MM.1S (cell line): ENCODE data around the gene CHN1.

Experiments
- DNase-seq: peaks from one replicate; pipeline ENCODE4 v3.0.0-alpha.2; 2015
- H2AFZ ChIP-seq: fragments of 300-600 bp; sonication (generic); 2 replicates; pipeline ENCODE4 v1.6.0; 2016; ENCODE audit warnings: antibody characterized with exemption, low read length
- H3F3A ChIP-seq: fragments of 300-600 bp; sonication (generic); 2 replicates; pipeline ENCODE4 v1.6.1; 2016; ENCODE audit warnings: mild to moderate bottlenecking, antibody characterized with exemption, low read length, moderate library complexity, mixed read lengths; ENCODE audit not compliant: insufficient read depth
- H3K27ac ChIP-seq: fragments of 300-600 bp; sonication (generic); 2 replicates; pipeline ENCODE4 v1.5.1; 2016; ENCODE audit warnings: mild to moderate bottlenecking, low read length
- H3K27me3 ChIP-seq: fragments of 300-600 bp; sonication (generic); replicated peaks from 2 replicates; pipeline ENCODE4 v1.6.0; 2016; ENCODE audit warnings: low read length; ENCODE audit not compliant: insufficient read depth
- H3K36me3 ChIP-seq: fragments of 300-600 bp; sonication (generic); replicated peaks from 2 replicates; pipeline ENCODE4 v1.6.1; 2016; ENCODE audit warnings: mild to moderate bottlenecking, low read length, mixed read lengths; ENCODE audit not compliant: insufficient read depth
- H3K4me1 ChIP-seq: fragments of 300-600 bp; sonication (generic); 2 replicates; pipeline ENCODE4 v1.6.1; 2016; ENCODE audit warnings: low read length, mixed read lengths
- H3K4me2 ChIP-seq: fragments of 300-600 bp; sonication (generic); 2 replicates; pipeline ENCODE4 v1.6.0; 2016; ENCODE audit warnings: low read depth, low read length
- H3K4me3 ChIP-seq: fragments of 300-600 bp; sonication (generic); 2 replicates; pipeline ENCODE4 v1.5.1; 2016; ENCODE audit warnings: low read length, mixed read lengths
- H3K79me2 ChIP-seq: fragments of 300-600 bp; sonication (generic); 2 replicates; pipeline ENCODE4 v1.6.1; 2016; ENCODE audit warnings: mixed run types, low read length, mixed read lengths
- H3K9ac ChIP-seq: fragments of 300-600 bp; sonication (generic); 2 replicates; pipeline ENCODE4 v1.6.1; 2016; ENCODE audit warnings: low read length, mixed read lengths
- H3K9me2 ChIP-seq: fragments of 300-600 bp; sonication (generic); replicated peaks from 2 replicates; pipeline ENCODE4 v1.6.1; 2016; ENCODE audit warnings: mild to moderate bottlenecking, low read length, mixed read lengths; ENCODE audit not compliant: insufficient read depth
- H3K9me3 ChIP-seq: fragments of 300-600 bp; sonication (generic); replicated peaks from 2 replicates; pipeline ENCODE4 v1.6.1; 2016; ENCODE audit warnings: mild to moderate bottlenecking, low read length, mixed read lengths; ENCODE audit not compliant: insufficient read depth
- H4K20me1 ChIP-seq: fragments of 300-600 bp; sonication (generic); 2 replicates; pipeline ENCODE4 v1.6.1; 2016; ENCODE audit warnings: mild to moderate bottlenecking, low read length, moderate library complexity, mixed read lengths; ENCODE audit not compliant: insufficient read depth
- EZH2 ChIP-seq: fragments of 300-600 bp; sonication (generic); optimal IDR thresholded peaks from 2 replicates; pipeline ENCODE3; 2017; ENCODE audit warnings: low read depth, mild to moderate bottlenecking, antibody characterized with exemption, low read length, mixed read lengths
- EZH2phosphoT487 ChIP-seq: fragments of 300-600 bp; sonication (generic); IDR thresholded peaks from 2 replicates; pipeline ENCODE4 v1.6.1; 2018; ENCODE audit warnings: antibody characterized with exemption, low read length
- TF ChIP-seq, protein P1 (sequence below): fragments of 300-600 bp; sonication (generic); IDR thresholded peaks from 2 replicates; pipeline ENCODE4 v1.5.1; 2016; ENCODE audit warnings: antibody characterized with exemption, low read length, mixed read lengths

Gene CHN1

DNA sequence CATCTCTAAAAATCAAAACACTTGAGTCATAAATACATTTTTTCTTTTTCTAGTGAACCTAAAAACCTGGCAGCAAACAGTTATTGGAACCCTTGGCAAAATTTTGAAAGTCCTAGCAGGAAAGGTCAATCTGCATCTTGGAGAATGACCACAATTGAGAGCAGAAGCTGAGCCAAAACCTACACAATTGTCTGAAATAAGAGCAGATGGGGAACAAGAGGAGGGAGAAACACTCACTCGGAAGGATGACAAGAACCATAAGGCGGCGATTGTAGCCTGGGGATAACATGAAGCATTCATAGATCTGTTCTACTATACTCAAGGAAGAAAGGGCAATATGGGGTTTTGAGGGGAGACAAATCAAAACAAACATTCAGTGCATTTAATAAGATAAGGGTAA lies 117.0 kb downstream of the CHN1 start:
- TF ChIP-seq, protein P1, sequence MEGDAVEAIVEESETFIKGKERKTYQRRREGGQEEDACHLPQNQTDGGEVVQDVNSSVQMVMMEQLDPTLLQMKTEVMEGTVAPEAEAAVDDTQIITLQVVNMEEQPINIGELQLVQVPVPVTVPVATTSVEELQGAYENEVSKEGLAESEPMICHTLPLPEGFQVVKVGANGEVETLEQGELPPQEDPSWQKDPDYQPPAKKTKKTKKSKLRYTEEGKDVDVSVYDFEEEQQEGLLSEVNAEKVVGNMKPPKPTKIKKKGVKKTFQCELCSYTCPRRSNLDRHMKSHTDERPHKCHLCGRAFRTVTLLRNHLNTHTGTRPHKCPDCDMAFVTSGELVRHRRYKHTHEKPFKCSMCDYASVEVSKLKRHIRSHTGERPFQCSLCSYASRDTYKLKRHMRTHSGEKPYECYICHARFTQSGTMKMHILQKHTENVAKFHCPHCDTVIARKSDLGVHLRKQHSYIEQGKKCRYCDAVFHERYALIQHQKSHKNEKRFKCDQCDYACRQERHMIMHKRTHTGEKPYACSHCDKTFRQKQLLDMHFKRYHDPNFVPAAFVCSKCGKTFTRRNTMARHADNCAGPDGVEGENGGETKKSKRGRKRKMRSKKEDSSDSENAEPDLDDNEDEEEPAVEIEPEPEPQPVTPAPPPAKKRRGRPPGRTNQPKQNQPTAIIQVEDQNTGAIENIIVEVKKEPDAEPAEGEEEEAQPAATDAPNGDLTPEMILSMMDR: no peak
- TF ChIP-seq EZH2 (no peak), EZH2phosphoT487 (no peak)
- no peaks in the 10 kb centered on the region for H3K9me3 ChIP-seq
- no peak overlapping the region for H3K4me3 ChIP-seq
- no peak overlapping the region for H3K27ac ChIP-seq
- H3K4me1 ChIP-seq: no peaks in the 10 kb centered on the region
- H3K36me3 ChIP-seq: no peaks in the 10 kb centered on the region
- H3F3A ChIP-seq: no peaks in the 10 kb centered on the region
- H3K4me2 ChIP-seq: no peak overlapping the region
- H3K9me2 ChIP-seq: no peaks in the 10 kb centered on the region
- H4K20me1 ChIP-seq: no peaks in the 10 kb centered on the region
- no peak overlapping the region for H3K9ac ChIP-seq
- no peak for DNase-seq
- H3K27me3 ChIP-seq: no peaks in the 10 kb centered on the region
- H3K79me2 ChIP-seq: no peaks in the 10 kb centered on the region
- no peak overlapping the region for H2AFZ ChIP-seq

DNA sequence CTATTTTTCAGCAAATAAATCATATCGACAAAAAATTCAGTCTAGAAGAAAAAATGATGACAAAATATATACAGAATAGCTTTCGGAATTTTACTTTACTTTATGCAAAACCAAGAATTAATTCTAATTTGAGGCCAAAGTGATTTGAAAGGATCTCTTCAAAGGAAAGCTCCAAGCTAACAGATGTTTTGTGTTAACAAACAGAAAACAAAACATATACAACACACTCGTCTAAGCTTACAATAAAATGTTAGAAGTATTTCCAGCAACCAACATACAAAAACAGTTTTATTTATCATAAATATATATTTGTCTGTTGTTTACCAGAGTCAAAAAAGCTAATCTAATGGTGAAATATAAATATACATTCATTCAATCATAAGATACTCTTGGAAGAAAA lies 122.8 kb downstream of the CHN1 start:
- TF ChIP-seq EZH2phosphoT487: no peak
- no peak for TF ChIP-seq EZH2
- TF ChIP-seq, protein P1: no peak
- Histone ChIP-seq H3F3A (no peaks in the 10 kb centered on the region), H2AFZ (no peak overlapping the region), H3K79me2 (no peaks in the 10 kb centered on the region), H4K20me1 (no peaks in the 10 kb centered on the region), H3K4me3 (no peak overlapping the region), H3K9me3 (no peaks in the 10 kb centered on the region), H3K4me2 (no peak overlapping the region), H3K27ac (no peak overlapping the region), H3K4me1 (0 out of 2 replicates have a peak, but pooled peaks cover 2% of the 10 kb centered on the region), H3K27me3 (no peaks in the 10 kb centered on the region), H3K36me3 (no peaks in the 10 kb centered on the region), H3K9ac (no peak overlapping the region), H3K9me2 (no peaks in the 10 kb centered on the region)
- no peak for DNase-seq

DNA sequence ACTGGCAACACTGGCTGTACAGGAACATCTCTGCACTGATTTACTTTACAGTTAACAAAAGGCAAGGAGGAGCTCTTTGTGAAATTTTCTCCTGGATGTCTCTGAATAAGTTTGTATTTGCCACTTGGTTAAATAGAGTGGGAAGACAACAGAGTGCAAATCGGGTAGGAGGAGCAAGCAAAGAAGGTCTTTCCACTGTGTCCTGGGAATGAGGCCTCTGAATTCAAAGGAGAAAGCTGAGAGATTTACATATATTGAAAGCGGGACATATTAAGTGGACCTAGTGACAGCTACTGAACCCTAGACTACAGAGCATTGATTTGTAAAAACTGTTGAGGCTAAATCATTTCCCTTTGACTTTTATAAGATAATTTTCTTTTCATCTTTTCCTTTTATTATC lies 123.5 kb downstream of the CHN1 start:
- no peaks in the 10 kb centered on the region for H3K9me2 ChIP-seq
- no peak overlapping the region for H3K27ac ChIP-seq
- H3K9ac ChIP-seq: no peak overlapping the region
- no peaks in the 10 kb centered on the region for H3K9me3 ChIP-seq
- no peak for DNase-seq
- H2AFZ ChIP-seq: no peak overlapping the region
- H3F3A ChIP-seq: no peaks in the 10 kb centered on the region
- TF ChIP-seq EZH2phosphoT487 (no peak), EZH2 (no peak)
- TF ChIP-seq, protein P1: no peak
- no peak overlapping the region for H3K4me3 ChIP-seq
- no peaks in the 10 kb centered on the region for H3K27me3 ChIP-seq
- H3K4me2 ChIP-seq: no peak overlapping the region
- no peaks in the 10 kb centered on the region for H3K79me2 ChIP-seq
- 0 out of 2 replicates have a peak, but pooled peaks cover 2% of the 10 kb centered on the region for H3K4me1 ChIP-seq
- no peaks in the 10 kb centered on the region for H3K36me3 ChIP-seq
- no peaks in the 10 kb centered on the region for H4K20me1 ChIP-seq
